Gastroesophageal sphincter (tissue), 3 donors: Measurements from ENCODE around the gene PTPN2.

ENCODE experiments used
- CTCF ChIP-seq, 4 experiments: fragments of 200-600 bp in 2 of 4; fragments of 450-650 bp in 2 of 4; sonication (generic) in 1 of 4; IDR thresholded peaks; one replicate each; pipeline ENCODE4 v1.5.1; 2017 to 2019; ENCODE audit warnings: antibody characterized with exemption in 4 of 4, mild to moderate bottlenecking in 2 of 4, moderate library complexity in 2 of 4
- EP300 ChIP-seq: sonication (generic); formaldehyde crosslinking; IDR thresholded peaks from one replicate; pipeline ENCODE4 v1.6.1; 2017; ENCODE audit warnings: antibody characterized with exemption, mild to moderate bottlenecking
- POLR2A ChIP-seq, 2 donors: fragments of 450-650 bp; IDR thresholded peaks; one replicate each; pipeline ENCODE4 v1.6.1; 2017; ENCODE audit warnings: antibody characterized with exemption in 2 of 2, mild to moderate bottlenecking in 2 of 2, moderate library complexity in 1 of 2

- no peak for TF ChIP-seq POLR2A (IDR thresholded peaks at IDR 0.05)
- no peak for TF ChIP-seq EP300
- TF ChIP-seq CTCF (IDR thresholded peaks at IDR 0.05) = no peak
Measured at GRCh38 chr18:12748671-12749070, 135.4 kb downstream of the PTPN2 start.
